AG09319 (cell line): ENCODE measurements around the gene FOXL1.

Source experiments
- DNase-seq: peaks from one replicate; pipeline ENCODE4 v3.0.0-alpha.2; 2010; ENCODE audit warnings: low read depth; ENCODE audit errors: extremely low read depth
- TF ChIP-seq, protein P1 (sequence below): IDR thresholded peaks from 2 replicates; pipeline ENCODE4 v1.5.1; 2011; ENCODE audit warnings: low read depth, mild to moderate bottlenecking, inconsistent platforms, low read length, moderate library complexity

Gene FOXL1

DNA sequence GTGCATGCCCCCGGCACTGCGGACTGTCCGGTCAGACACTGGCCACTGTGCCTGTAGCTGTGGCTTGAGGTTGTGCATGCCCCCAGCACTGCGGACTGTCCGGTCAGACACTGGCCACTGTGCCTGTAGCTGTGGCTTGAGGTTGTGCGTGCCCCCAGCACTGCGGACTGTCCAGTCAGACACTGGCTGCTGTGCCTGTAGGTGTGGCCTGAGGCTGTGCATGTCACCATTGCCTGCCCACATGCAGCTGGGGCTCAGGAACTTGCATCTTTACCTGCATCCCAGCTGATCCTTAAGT lies 28.5 kb upstream of the FOXL1 start:
- TF ChIP-seq, protein P1, sequence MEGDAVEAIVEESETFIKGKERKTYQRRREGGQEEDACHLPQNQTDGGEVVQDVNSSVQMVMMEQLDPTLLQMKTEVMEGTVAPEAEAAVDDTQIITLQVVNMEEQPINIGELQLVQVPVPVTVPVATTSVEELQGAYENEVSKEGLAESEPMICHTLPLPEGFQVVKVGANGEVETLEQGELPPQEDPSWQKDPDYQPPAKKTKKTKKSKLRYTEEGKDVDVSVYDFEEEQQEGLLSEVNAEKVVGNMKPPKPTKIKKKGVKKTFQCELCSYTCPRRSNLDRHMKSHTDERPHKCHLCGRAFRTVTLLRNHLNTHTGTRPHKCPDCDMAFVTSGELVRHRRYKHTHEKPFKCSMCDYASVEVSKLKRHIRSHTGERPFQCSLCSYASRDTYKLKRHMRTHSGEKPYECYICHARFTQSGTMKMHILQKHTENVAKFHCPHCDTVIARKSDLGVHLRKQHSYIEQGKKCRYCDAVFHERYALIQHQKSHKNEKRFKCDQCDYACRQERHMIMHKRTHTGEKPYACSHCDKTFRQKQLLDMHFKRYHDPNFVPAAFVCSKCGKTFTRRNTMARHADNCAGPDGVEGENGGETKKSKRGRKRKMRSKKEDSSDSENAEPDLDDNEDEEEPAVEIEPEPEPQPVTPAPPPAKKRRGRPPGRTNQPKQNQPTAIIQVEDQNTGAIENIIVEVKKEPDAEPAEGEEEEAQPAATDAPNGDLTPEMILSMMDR = no peak
- no peak for DNase-seq

DNA sequence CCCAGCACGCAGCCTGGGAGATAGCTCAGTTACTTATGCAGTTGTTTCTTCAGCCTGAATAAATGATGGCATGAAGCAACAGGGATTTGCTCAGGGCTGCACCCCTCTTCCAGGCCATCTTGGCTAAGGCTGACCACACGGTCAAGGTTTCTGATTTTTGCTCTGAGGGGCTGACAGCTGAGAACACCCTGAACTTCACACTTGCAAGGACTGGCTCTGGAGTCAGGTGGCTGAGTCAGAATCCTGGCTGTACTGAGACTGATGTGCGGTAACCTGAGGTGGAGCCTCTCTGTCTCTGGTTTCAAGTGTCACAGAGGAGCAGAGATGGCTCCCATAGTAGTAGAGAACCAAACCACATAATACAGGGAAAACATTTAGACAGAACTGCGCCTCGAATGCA lies 28.1 kb upstream of the FOXL1 start:
- TF ChIP-seq, protein P1 = no peak
- no peak for DNase-seq

DNA sequence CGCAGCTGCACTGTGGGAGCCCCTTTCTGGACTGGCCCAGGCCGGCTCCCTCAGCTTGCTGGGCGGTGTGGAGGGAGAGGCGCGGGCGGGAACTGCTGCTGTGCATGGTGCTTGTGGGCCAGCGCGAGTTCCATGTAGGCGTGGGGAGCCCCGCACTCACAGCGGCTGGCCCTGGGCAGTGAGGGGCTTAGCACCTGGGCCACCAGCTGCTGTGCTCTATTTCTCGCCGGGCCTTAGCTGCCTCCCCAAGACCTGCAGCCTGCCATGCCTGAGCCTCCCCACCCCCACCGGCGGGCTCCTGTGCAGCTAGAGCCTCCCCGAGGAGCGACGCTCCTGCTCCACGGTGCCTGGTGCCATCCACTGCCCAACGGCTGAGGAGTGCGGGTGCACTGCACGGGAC lies 25.0 kb upstream of the FOXL1 start:
- DNase-seq = no peak
- TF ChIP-seq, protein P1 = no peak

DNA sequence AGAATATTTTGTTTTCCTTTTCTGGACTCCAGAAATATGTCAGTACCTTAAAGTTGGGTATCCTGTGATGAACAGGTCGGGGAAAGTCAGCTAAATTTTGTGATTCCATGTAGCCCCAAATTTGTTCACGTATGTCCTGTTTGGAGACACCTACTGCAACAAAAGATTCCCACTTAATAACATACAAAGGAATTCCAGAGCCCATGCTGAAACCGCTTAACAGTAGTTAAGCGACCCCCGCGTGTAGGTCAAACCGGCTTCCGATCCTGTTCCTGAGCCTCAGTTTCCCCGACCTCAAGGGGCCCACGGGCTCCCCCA lies 23.8 kb upstream of the FOXL1 start:
- DNase-seq = no peak
- TF ChIP-seq, protein P1 = no peak

DNA sequence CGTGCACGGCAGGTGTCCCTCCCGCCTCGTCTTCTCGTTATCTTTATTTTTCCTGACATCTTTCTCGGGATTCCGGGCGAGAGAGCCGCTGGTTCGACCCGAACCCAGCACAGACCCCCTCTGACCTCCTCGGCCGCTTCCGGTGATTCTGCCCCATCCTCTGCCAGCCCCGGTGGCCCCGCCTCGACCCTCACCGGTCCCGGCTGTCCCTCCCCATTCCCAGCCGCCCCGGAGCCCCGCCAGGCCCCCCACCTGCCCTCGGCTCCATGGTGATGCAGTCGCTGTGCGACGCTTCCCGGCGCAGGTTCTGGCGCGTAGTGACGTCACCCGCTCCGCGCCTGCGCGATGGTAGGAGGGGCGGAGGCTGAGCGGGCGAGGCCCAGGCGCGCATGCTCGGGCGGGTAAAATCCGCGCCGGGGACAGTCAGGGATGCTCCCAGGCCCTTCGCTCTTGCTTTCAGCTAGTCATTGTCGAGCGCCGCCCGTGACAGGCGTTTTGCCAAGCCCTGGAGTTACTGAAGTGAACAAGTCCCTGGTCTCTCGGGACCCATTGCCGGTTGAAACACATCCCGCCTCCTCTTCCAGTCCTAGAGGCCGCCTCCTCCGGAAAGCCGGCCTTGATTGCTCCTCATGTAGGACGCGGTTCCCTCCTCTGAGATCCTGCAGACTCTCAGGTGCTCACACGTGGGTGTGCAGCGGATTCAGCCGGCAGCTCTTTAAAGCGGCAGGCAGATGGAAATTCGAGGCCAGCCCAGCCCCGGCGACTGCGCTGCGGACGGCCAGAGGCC lies 23.2 kb upstream of the FOXL1 start, which contains the start of gene MTHFSD:
Gene MTHFSD, minus strand, starts transcription at position 319 of the 787 bp plus-strand sequence. Its CDS starts 51 bp downstream, at position 268.
- DNase-seq = peak; percentile 75
- TF ChIP-seq, protein P1 = no peak

DNA sequence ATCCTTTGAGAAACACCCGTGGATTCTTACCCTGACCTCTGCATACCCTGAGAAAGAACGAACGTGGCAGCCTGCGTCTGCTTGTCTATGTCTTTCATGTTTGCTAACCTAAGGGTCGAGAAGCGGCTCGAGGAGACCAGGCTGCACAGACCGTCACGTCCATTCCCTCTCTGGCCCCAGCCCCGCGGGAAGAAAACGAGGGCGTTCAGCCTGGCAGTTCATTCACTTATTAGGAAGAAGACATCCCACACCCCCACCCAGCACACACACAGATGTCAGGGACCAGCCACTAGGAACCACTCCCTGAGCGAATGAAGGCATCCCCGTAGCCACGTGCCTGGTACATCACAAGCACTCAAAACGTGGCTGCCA lies 22.7 kb upstream of the FOXL1 start:
- TF ChIP-seq, protein P1 = no peak
- no peak for DNase-seq

DNA sequence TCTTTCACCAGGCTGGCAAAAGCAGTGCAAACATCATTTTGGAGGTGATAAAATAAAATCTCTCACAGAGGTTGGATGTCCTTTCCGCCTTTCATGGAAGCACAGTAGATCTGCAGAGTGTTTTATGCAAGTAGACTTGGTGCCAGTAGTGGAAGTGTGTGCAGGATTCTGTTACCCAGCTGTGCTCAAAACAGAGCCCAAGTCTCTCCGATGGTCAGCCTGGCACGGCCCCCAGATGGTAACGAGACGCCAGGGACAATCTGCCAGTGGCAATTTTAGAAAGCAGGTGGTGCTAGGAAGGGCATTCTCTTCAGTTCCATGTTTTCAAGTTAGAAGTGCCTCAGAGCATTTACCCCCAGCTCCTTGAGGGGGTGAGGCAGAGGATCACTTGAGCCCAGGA lies 21.8 kb upstream of the FOXL1 start:
- DNase-seq = no peak
- TF ChIP-seq, protein P1 = no peak
